ENCODE results near the gene MAEA.

The MAEA gene

GRCh38 chr4:1338752-1339414 is 49.2 kb downstream of the MAEA start:
- no peak for DNase-seq

DNA sequence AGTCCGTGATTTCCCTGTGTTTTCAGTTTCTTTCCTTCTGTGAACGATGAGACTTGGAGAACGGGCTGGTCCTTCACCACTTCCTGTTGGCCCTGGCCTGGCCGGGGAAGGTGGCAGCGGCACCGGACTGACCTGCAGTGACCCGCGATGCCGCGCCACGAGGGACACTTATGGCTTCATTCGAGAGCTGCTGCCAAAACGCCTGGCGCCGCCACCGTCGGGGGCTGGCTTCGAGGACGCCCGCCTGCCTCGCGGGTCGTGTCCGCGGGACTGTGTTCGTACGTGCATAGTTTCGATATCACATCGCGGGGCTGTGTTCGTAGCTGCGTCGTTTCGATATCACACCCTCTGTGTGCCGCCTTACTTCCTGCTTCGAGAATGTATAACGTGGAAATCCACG is 49.8 kb downstream of the MAEA start:
- no peak for DNase-seq

- DNase-seq: no peak
Measured at GRCh38 chr4:1340181-1340747, 50.6 kb downstream of the MAEA start.

- no peak for DNase-seq
Measured at GRCh38 chr4:1340861-1341260, 51.2 kb downstream of the MAEA start.

DNA sequence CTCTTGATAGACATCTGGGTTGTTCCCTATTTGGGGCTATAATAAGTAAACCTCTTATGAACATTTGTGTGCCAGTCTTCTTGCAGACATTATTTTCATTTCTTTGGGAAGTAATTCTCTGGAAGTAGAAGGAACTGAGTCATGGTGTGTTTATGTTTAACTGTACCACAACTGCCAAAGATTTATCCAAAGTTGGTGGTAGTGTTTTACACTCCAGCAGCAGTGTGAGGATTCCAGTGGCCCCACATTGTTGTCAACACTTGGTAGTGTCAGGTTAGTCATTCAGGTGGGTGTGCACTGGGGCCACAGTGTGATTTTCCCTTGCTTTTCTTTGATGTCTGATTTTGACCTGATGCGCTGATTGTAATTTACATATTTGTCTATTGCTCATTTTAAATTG is 52.3 kb downstream of the MAEA start:
- DNase-seq: no peak

GRCh38 chr4:1344696-1345095 is 55.0 kb downstream of the MAEA start:
- DNase-seq: no peak

GRCh38 chr4:1345903-1346780 is 56.5 kb downstream of the MAEA start:
- DNase-seq: no peak

DNA sequence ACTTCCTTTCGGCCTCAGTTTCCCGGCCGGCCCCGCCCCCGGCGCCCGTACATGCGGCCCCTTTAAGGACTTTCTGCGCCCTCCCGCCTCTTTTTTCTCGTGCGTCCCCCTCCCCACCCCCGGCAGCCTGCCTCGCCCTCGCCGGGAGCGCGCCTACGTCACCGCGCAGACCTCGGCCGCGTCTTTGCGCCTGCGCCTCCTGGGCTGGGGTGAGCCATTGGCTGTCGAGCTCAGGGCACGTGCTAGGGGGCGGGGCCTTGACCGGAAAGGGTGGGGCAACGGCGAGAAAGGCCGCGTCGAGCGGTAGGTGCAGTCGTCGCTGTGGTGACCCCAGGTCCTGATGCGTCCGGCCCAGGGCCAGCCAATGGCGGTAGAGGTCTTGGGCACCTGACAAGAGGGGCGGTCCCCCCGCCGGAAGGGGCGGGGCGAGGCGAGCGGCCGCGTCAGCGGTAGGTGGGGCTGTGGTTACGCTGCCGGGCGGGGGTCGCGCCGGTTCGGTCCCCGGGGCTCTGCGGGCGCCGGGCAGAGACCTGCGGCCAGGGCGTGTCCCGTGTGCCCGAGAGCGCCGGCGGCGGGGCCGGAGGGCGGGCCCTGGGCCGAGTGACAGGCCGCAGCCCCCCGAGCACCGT is 57.2 kb downstream of the MAEA start, which contains the start of gene UVSSA:
TSS of gene UVSSA (plus strand) at position 428 of the 629 bp plus-strand sequence. CDS start 884 bp downstream, outside the sequence.
- DNase-seq: peak; percentile 100

DNA sequence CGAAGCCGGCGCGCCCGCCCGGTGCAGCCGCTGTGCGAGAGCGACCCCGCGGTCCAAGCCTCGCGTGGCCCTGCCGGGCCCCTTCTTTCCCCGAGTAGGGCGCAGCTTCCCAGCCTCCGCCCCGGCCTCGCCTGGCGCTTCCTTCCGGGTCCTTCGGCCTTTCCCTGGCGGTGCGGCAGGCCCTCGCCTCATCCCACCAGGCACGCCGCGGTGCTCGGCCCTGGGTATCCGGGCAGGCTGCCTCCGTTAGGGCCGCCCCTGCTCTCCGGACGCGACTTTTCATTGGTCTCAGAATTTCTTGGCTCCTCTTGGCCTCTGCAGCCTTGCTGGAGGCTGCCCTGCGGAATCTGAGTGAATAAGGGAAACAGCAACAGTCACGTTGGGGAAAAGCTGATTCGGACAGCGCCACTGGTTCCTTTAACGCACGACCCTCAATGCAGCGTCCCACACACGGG is 57.7 kb downstream of the MAEA start:
- DNase-seq: peak; percentile 85

DNA sequence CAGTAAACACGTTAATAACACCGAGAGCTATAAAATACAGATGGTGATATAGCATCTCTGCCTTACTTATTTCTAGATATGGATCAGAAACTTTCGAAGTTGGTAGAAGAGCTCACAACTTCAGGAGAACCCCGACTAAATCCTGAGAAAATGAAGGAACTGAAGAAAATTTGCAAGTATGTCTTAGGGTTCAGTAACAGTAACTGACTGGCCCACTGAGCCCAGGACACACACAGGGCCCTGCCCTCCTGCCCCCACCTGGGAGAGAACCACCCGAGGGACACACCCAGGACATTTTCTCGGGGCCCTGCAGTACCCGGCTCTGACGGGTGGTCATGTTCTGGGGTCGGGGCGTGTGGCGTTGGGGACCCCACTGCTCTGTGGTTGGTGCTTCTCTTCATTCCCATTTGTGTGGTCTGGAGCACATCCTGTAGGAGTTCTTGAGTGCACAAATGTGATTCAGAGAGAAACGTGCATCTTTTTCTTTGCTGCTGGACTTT is 58.4 kb downstream of the MAEA start:
- DNase-seq: no peak

DNA sequence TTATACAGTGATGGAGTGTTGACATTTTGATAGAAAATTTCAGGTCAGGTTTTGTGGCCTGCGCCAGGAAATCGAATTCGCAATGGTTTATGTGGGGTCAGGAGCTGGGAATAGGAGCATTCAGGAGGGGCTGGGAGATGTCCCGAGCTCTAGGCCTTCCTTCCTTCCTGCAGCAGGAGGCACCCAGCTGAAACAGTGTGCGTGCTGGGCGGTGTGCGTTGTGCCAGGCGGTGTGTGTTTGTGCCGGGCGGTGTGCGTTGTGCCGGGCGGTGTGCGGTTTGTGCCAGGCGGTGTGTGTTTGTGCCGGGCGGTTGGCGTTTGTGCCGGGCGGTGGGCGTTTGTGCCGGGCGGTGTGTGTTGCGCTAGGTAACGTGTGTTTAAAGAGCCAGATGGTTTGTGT is 59.1 kb downstream of the MAEA start:
- DNase-seq: no peak

DNA sequence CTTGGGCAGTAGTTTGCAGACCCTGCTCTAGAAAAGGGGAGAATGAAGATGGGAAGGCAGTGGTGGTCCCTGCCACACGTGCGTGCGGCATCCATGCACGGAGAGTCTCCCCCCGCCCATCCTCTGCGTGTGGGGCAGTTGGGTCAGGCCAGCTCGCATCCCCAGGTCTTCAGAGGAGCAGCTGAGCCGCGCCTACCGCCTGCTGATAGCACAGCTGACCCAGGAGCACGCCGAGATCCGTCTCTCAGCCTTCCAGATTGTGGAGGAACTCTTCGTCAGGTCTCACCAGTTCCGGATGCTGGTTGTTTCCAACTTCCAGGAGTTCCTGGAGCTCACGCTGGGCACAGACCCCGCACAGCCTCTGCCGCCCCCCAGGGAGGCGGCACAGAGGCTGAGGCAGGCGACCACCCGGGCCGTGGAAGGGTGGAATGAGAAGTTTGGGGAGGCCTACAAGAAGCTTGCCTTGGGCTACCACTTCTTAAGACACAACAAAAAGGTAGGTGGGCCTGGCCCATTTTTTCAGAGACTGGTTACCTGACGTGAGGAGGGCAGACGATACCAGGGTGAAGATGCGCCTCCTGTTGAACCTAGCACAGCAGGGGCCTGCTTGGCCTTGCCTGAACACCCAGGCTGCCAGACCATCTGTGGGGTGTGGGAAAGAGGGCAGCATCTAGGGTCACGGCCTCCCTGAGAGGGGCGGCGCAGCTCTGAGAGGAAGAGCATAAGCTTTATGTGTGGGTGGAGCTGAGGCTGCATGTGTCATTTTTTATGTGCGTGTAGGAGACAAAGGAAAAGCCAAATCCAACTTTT is 59.9 kb downstream of the MAEA start:
- DNase-seq: no peak

DNA sequence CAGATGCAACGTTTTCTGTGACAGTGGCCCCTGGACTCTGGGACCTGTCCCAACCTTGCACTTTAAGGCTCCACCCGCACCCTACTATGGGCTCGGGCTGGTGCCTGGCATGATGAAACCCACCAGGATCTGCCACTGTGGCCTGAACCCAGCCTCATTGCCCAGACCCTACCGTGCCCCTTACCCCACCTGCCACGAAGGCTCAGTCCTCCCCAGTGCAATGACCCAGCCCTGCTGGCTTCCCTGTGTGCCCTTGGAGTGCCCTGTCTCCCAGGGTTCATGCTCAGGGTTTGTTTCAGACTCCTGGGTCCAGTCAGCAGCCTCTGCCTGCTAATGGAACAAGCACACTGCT is 60.5 kb downstream of the MAEA start:
- no peak for DNase-seq

DNA sequence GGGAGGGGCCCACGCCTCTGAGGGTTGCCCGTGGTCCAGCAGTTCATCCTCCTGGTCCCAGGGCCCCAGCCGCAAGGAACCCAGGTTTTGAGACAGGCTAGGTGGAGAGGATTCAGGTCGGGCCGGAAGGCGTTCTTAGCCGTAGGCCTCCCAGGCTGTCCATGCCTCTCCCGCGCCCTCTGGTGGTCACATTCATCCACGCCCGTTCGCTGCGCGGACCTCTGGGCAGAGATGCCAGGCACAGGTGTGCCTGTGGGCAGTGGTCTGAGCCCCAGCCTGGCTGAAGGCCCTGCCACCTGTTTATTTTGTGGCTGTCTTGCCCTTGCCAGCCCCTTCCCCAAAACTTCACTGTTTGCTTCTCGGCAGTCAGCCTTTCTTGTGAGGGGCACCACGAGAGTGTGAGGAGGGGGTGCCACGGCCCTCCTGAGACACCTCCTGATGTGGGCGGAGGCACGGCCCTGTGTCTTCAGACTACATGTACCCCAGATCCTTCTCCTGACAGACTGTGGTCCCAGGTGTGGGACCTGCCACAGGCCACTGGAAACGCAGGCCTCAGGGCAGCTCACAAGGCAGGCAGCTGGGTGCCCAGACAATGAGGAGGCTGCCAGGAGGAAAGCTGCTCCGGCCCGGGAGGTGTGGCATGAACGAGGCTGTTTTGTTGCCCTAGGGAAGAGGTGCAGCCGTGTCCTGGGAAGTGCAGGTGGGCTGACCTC is 62.3 kb downstream of the MAEA start:
- DNase-seq: peak; percentile 96

GRCh38 chr4:1352567-1352900 is 62.8 kb downstream of the MAEA start:
- no peak for DNase-seq

GRCh38 chr4:1353186-1354055 is 63.7 kb downstream of the MAEA start:
- DNase-seq: no peak

GRCh38 chr4:1354136-1354982 is 64.7 kb downstream of the MAEA start:
- DNase-seq: no peak

- DNase-seq: no peak
Measured at GRCh38 chr4:1354983-1355275, 65.2 kb downstream of the MAEA start.

DNA sequence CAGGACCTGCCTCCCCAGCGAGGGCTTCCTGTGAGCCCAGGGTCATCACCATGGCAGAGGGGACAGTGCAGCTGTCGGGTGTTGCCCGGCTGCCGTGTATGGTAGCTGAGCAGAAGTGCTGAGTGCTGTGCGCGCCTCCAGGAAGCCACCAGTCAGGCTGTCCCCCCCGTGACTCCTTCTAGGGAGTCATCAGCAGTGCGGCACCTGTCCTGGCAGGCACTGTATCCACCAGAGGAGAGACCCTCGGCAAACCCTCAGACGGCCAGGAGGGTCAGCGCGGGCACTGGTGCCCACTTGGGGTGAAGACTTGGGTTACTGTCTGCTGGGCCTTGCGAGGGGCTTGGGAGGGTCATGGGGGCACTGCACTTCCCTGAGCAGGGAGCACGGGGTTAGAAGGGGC is 65.7 kb downstream of the MAEA start:
- no peak for DNase-seq

Data from 8988T (cell line).